GM18909 (cell line): ENCODE results near the gene PHF5A.

Experiments used
- ATAC-seq: cut with Tn5 transposase; IDR thresholded peaks from one replicate; pipeline ENCODE4 v1.9.1; 2021; ENCODE audit warnings: mild to moderate bottlenecking; ENCODE audit not compliant: unreplicated experiment, poor library complexity

The PHF5A gene

DNA sequence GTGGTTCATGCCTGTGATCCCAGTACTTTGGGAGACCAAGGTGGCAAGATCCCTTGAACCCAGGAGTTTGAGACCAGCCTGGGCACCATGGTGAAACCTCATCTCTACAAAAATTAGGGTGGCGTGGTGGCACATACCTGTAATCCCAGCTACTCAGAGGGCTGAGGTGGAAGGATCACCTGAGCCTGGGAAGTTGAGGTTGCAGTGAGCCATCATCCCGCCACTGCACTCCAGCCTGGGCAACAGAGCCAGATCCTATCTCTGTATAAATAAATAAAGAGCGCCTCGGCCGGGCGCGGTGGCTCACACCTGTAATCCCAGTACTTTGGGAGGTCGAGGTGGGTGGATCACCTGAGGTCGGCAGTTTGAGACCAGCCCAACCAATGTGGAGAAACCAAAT lies 49.8 kb downstream of the PHF5A start:
- ATAC-seq, result no peak

DNA sequence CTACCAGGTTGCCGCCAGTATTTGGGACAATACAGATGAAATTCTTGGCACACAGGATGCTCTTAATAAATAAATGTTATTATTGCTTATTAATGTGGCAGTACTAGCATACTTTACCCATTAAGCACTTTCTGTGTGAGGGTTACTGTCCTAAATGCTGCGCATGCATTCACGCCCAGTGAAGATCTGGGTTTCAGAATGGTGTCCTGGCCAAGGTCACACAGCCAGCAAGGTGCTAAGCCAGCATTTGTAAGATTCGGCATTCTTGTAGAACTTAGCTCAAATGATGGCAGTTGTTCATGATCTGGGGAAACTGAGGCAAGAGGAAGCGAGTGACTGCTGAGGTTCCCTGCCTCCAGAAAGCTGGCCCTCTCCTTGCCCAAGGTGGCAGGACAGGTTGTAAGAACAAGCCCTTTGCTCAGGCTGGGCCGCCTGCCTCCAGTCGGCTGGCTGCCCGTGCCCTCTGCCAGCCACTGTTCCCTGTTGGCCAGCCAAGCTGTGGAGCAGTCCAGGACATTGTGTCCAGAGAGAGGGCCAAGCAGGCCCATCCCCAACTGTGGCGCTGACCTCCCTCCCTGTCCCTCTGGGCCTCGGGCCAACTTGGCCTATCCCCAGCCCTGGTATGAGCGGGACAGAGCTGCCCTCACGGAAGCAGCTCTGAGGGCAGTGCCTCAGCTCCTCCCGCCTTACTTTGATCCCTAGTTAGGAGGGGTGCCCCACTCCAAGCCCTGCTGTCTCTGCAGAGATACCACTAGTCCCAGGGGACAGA lies 50.7 kb downstream of the PHF5A start:
- ATAC-seq, result no peak

DNA sequence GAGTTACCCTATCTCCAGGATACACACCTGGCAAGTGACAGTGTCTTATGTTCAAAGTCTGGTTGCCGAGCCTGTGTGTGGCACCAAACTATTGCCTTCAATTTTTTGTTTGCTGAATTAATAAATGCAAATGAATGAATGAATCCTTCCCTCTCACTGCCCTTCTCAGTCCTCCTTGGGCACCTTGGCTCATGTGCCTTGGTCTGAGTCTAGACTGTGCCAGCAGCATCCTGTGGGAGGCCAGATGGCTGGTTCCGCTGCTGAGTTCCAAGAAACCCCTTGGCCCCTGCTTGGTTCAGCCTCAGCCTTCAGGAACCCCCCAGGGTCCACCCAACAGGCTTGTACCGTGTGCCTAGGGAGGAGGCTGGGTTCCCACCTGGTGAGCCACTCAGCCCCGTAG lies 52.9 kb downstream of the PHF5A start:
- no peak for ATAC-seq

DNA sequence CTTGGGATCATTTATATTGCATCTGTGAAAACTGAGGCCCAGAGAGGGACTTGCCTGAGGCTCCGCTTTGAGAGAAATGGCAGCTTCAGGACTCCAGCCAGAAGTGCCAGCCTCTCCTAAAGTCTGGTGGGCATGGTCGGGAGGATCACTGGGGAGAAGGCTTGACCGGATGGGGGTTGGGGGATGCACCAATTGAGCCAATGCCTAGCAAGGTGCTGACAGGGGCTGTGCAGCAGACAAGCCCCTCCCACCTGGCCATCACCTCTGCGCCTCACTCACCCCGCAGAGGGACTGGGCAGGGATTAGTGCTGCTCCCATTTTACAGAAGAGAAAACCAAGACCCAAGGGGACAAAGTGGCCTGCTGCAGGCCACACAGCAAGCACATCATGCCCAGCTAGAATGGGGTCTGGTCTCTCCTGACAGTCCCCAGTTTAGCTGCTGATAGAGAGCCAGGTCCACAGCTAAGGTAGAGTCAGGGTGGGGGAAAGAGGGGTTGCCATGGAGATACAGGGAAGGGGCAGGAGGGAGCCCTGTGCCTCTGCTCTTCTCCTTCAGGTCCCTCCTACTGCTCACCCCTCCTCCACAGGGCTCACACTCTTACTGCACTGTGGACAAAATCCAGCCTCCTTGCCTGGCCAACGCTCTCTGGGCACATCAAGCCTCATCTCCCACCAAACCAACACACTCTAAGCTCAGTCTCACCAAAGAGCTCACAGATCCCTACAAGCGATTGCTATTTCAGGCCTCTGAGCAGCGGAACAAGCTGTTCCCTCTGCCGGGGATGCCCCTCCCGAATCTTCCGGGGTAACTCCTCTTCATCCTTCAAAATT lies 57.3 kb downstream of the PHF5A start:
- no peak for ATAC-seq

DNA sequence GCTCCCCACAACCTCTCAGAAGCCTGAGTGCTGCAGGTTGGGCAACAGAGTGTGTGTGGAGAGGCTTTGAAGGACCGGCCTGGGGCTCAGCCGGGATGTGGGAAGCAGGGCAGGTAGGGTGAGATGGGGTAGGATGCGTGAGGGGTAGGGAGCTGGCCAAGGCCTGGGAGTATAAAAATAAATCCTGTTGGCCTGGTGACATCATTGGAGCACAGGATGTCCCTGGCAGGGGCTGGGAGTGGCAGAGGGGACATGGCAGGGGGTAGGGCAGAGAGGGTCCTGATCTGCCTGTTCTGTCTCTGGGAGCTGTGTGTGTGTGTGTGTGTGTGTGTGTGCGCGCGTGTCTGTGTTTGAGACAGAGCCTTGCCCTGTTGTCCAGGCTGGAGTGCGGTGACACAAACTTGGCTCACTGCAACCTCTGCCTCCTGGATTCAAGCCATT lies 58.2 kb downstream of the PHF5A start:
- no peak for ATAC-seq
